ENCODE data around the gene ULK2. TPM values are rescaled to one million over a fixed set of nuclear protein-coding genes. Genes with fewer than 3 reads are reported as not detected.

Gene ULK2
- total and polyA plus RNA-seq, 2 of the 13 experiments (the other 11 are each of a cell fraction or from before 2014, with no cell fraction given) = 0.01 TPM; not detected in 1

DNA sequence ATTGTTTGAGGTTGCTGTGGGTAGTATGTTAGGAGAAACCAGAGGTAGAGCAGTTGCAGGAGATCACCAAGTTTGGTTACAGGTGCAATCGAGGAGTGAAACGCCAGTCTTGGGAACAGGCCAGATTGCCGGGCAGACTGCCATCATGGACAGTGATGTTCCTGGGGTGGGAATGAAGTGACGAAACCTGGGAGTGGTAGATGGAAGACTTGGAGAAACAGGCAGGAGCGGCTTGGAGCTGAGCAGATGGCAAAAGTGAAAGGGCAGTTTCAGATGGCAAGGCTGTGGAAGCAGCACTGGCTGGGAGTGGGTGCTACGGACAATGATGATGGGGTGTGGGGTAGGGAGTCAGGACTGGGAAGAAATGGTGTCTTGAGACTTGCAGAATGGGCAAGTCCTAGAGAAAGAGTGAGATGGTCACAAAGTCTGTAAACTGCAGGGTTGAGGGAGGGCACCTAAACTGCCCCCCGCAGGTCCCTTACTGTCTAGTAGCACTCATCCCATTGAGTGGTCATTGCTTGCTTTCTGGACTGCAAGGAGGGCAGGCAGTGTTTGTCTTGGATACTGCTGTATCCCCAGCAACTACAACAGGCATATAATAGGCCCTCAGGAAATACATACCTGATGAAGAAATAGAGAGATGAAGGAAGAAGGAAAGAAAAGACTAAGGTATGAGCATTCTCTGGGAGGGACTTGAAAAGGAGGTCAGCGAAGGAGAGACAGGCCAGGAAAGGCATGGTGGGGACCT, 29.5 kb upstream of the ULK2 start:
- Histone ChIP-seq H3K9ac (ENCODE audit: insufficient read depth, low read depth, low read length) (no peak overlapping the region), H2AFZ (ENCODE audit: low read length) (no peak overlapping the region), H3K27ac (ENCODE audit: extremely low read length, insufficient read depth, low read length) (no peak overlapping the region), H3K36me3 (replicated peaks in 1 of 2; ENCODE audit: control insufficient read depth in 1 of 2, insufficient read depth in 2 of 2, low read length in 2 of 2) (no peaks in the 10 kb centered on the region; a peak in 1 of 5 replicates), H3K79me2 (ENCODE audit: insufficient read depth, low read length) (no peaks in the 10 kb centered on the region), H3K4me2 (ENCODE audit: low read depth, low read length) (no peak overlapping the region), H4K20me1 (ENCODE audit: insufficient read depth, low read length) (no peaks in the 10 kb centered on the region), H3K4me1 (ENCODE audit: insufficient read depth, low read length) (no peaks in the 10 kb centered on the region), H3K27me3 (ENCODE audit: control insufficient read depth in 1 of 2, insufficient read depth in 2 of 2, low read length in 2 of 2) (no peaks in the 10 kb centered on the region), H3K4me3 (replicated peaks in 1 of 3; ENCODE audit: insufficient read depth in 1 of 3, low read depth in 2 of 3, low read length in 3 of 3) (no peak overlapping the region), H3K9me3 (ENCODE audit: low read length) (no peaks in the 10 kb centered on the region)
- in situ Hi-C loops (cut with HindIII; ENCODE audit: extremely low pct_ligation_motif_present, low pct_unique_long_range_greater_than_20kb) (no loop called here), intact Hi-C loops (cut with micrococcal nuclease; ENCODE audit: unreplicated experiment) (no loop called here)
- ChIA-PET POLR2A (no interaction called here), CTCF (ENCODE audit: low intra/inter-chr PET ratio, low total read pairs) (no interaction called here)
- 58% methylated on average over 8 of the region's 8 CpGs for WGBS (ENCODE audit: low lambda C conversion rate)
- ATAC-seq (peak; percentile 33), DNase-seq (ENCODE audit: low spot score) (no peak), FAIRE-seq (no peak)
- BruUV-seq (replicated peaks) = no TSS peak
- no peak for TF ChIP-seq HNF4A (CRISPR knock-in tag; IDR thresholded peaks at IDR 0.05)
- TF ChIP-seq ZNF737 (CRISPR knock-in tag; IDR thresholded peaks at IDR 0.05; ENCODE audit: borderline replicate concordance) = no peak
- TF ChIP-seq POLR2AphosphoS5 (IDR thresholded peaks at IDR 0.05; ENCODE audit: low read depth, low read length) = no peak
- TF ChIP-seq MXD4 (CRISPR knock-in tag; IDR thresholded peaks at IDR 0.05) = no peak
- TF ChIP-seq, protein P1, sequence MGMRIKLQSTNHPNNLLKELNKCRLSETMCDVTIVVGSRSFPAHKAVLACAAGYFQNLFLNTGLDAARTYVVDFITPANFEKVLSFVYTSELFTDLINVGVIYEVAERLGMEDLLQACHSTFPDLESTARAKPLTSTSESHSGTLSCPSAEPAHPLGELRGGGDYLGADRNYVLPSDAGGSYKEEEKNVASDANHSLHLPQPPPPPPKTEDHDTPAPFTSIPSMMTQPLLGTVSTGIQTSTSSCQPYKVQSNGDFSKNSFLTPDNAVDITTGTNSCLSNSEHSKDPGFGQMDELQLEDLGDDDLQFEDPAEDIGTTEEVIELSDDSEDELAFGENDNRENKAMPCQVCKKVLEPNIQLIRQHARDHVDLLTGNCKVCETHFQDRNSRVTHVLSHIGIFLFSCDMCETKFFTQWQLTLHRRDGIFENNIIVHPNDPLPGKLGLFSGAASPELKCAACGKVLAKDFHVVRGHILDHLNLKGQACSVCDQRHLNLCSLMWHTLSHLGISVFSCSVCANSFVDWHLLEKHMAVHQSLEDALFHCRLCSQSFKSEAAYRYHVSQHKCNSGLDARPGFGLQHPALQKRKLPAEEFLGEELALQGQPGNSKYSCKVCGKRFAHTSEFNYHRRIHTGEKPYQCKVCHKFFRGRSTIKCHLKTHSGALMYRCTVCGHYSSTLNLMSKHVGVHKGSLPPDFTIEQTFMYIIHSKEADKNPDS (CRISPR knock-in tag; IDR thresholded peaks at IDR 0.05) = no peak
- TF ChIP-seq, protein P2, sequence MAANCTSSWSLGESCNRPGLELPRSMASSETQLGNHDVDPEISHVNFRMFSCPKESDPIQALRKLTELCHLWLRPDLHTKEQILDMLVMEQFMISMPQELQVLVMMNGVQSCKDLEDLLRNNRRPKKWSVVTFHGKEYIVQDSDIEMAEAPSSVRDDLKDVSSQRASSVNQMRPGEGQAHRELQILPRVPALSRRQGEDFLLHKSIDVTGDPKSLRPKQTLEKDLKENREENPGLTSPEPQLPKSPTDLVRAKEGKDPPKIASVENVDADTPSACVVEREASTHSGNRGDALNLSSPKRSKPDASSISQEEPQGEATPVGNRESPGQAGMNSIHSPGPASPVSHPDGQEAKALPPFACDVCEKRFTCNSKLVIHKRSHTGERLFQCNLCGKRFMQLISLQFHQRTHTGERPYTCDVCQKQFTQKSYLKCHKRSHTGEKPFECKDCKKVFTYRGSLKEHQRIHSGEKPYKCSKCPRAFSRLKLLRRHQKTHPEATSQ (CRISPR knock-in tag; IDR thresholded peaks at IDR 0.05; ENCODE audit: borderline replicate concordance) = no peak
- TF ChIP-seq FOXC1 (CRISPR knock-in tag; IDR thresholded peaks at IDR 0.05; ENCODE audit: borderline replicate concordance) = no peak
- TF ChIP-seq RXRA (CRISPR knock-in tag; IDR thresholded peaks at IDR 0.05) = no peak
- no peak for TF ChIP-seq TOE1 (CRISPR knock-in tag; IDR thresholded peaks at IDR 0.05)
- no peak for TF ChIP-seq GABPA (IDR thresholded peaks at IDR 0.05; ENCODE audit: low read depth, low read length)
- no peak for TF ChIP-seq GABPA (CRISPR knock-in tag; IDR thresholded peaks at IDR 0.05; ENCODE audit: low read depth)
- TF ChIP-seq ZNF274 (CRISPR knock-in tag; IDR thresholded peaks at IDR 0.05) = no peak
- TF ChIP-seq ZNF329 (CRISPR knock-in tag; IDR thresholded peaks at IDR 0.05; ENCODE audit: low read depth) = no peak
- TF ChIP-seq, protein P3, sequence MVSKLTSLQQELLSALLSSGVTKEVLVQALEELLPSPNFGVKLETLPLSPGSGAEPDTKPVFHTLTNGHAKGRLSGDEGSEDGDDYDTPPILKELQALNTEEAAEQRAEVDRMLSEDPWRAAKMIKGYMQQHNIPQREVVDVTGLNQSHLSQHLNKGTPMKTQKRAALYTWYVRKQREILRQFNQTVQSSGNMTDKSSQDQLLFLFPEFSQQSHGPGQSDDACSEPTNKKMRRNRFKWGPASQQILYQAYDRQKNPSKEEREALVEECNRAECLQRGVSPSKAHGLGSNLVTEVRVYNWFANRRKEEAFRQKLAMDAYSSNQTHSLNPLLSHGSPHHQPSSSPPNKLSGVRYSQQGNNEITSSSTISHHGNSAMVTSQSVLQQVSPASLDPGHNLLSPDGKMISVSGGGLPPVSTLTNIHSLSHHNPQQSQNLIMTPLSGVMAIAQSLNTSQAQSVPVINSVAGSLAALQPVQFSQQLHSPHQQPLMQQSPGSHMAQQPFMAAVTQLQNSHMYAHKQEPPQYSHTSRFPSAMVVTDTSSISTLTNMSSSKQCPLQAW (CRISPR knock-in tag; IDR thresholded peaks at IDR 0.05) = no peak
- TF ChIP-seq ZNF75D (CRISPR knock-in tag; IDR thresholded peaks at IDR 0.05; ENCODE audit: borderline replicate concordance) = no peak
- TF ChIP-seq NR3C1 (CRISPR knock-in tag; IDR thresholded peaks at IDR 0.05) = no peak
- TF ChIP-seq ZNF83 (CRISPR knock-in tag; IDR thresholded peaks at IDR 0.05; ENCODE audit: borderline replicate concordance) = no peak
- TF ChIP-seq RAD51 (IDR thresholded peaks at IDR 0.05; ENCODE audit: borderline replicate concordance) = no peak

Data from HepG2 (cell line).